Fibroblast of mammary gland (primary cell): ENCODE results near the gene PCDHGA5.
"Not testable (repeated sequence)": the region's sequence is repeated elsewhere in the genome, so short reads cannot be mapped to it uniquely, and the experiment has no call there.

Experiments used
- DNase-seq: peaks from one replicate; pipeline ENCODE4 v3.0.0-alpha.2; 2010; ENCODE audit warnings: low read depth
- H3K4me3 ChIP-seq: 2 replicates; pipeline ENCODE4 v1.5.1; 2011; ENCODE audit warnings: low read depth, mild to moderate bottlenecking, low read length, moderate library complexity; ENCODE audit not compliant: control insufficient read depth
- TF ChIP-seq, protein P1 (sequence below): conservative IDR thresholded peaks from 2 replicates; pipeline ENCODE4 v1.5.1; 2011; ENCODE audit warnings: low read depth, low read length, inconsistent platforms; ENCODE audit not compliant: control insufficient read depth, insufficient read depth

PCDHGA5 gene

GRCh38 chr5:141388661-141389060 is 24.7 kb downstream of the PCDHGA5 start:
- TF ChIP-seq, protein P1, sequence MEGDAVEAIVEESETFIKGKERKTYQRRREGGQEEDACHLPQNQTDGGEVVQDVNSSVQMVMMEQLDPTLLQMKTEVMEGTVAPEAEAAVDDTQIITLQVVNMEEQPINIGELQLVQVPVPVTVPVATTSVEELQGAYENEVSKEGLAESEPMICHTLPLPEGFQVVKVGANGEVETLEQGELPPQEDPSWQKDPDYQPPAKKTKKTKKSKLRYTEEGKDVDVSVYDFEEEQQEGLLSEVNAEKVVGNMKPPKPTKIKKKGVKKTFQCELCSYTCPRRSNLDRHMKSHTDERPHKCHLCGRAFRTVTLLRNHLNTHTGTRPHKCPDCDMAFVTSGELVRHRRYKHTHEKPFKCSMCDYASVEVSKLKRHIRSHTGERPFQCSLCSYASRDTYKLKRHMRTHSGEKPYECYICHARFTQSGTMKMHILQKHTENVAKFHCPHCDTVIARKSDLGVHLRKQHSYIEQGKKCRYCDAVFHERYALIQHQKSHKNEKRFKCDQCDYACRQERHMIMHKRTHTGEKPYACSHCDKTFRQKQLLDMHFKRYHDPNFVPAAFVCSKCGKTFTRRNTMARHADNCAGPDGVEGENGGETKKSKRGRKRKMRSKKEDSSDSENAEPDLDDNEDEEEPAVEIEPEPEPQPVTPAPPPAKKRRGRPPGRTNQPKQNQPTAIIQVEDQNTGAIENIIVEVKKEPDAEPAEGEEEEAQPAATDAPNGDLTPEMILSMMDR: no peak
- no peak overlapping the region for H3K4me3 ChIP-seq
- DNase-seq: no peak

- TF ChIP-seq, protein P1: no peak
- DNase-seq: no peak
- H3K4me3 ChIP-seq: no peak overlapping the region
Measured at GRCh38 chr5:141389153-141390042, 25.4 kb downstream of the PCDHGA5 start.

GRCh38 chr5:141392429-141393198 is 28.7 kb downstream of the PCDHGA5 start, which contains the start of gene PCDHGA8:
PCDHGA8 (plus strand) TSS chr5:141392633; CDS start chr5:141392814, 181 bp downstream.
- DNase-seq: peak; percentile 24
- no peak within 1 kb of the TSS for H3K4me3 ChIP-seq
- TF ChIP-seq, protein P1: peak; percentile 18

- no peak for DNase-seq
- TF ChIP-seq, protein P1: no peak
- no peak overlapping the region for H3K4me3 ChIP-seq
Measured at GRCh38 chr5:141393267-141393666, 29.3 kb downstream of the PCDHGA5 start.

DNA sequence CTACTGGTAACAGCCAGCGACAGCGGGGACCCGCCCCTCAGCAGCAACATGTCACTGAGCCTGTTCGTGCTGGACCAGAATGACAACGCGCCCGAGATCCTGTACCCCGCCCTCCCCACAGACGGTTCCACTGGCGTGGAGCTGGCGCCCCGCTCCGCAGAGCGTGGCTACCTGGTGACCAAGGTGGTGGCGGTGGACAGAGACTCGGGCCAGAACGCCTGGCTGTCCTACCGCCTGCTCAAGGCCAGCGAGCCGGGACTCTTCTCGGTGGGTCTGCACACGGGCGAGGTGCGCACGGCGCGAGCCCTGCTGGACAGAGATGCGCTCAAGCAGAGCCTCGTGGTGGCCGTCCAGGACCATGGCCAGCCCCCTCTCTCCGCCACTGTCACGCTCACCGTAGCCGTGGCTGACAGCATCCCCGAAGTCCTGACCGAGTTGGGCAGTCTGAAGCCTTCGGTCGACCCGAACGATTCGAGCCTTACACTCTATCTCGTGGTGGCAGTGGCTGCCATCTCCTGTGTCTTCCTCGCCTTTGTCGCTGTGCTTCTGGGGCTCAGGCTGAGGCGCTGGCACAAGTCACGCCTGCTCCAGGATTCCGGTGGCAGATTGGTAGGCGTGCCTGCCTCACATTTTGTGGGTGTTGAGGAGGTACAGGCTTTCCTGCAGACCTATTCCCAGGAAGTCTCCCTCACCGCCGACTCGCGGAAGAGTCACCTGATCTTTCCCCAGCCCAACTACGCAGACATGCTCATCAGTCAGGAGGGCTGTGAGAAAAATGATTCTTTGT is 30.6 kb downstream of the PCDHGA5 start:
- H3K4me3 ChIP-seq, DNase-seq: not testable (repeated sequence)

DNA sequence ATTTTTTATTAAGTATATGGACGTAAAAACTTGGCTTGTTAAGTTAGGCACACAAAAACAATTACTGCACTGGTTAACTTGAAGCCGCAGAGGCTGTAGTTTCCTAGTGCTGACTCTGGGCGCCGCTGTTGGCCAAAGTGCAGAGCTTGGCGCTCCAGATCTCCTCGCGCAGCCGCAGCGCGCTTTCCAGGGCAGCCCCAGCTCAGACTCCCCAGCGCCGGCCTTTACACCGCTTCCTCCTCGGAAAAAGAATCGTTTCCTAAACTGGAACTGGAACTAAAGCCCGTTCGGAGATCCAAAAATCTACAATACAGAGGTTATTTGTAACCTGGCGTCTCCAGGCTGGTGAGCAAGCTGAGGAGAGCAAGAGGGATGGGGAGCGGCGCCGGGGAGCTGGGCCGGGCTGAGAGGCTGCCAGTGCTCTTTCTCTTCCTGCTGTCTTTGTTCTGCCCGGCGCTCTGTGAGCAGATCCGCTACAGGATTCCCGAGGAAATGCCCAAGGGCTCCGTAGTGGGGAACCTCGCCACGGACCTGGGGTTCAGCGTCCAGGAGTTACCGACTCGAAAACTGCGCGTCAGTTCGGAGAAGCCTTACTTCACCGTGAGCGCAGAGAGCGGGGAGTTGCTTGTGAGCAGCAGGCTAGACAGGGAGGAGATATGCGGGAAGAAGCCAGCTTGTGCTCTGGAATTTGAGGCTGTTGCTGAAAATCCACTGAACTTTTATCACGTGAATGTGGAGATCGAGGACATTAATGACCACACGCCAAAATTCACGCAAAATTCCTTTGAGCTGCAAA is 34.0 kb downstream of the PCDHGA5 start, which contains the start of gene PCDHGB5:
TSS of gene PCDHGB5 (plus strand) at position 192 of the 796 bp plus-strand sequence. CDS start at position 373, 181 bp downstream.
- TF ChIP-seq, protein P1: peak; percentile 59
- peak; percentile 66 for DNase-seq
- peak within 1 kb of the TSS; percentile 45 for H3K4me3 ChIP-seq
